ENCODE measurements around the gene EMILIN3. TPM values are rescaled to one million over a fixed set of nuclear protein-coding genes. Genes with fewer than 3 reads are reported as not detected.

EMILIN3 gene
- total and polyA plus RNA-seq, 5 donors from 2014 or later: not detected

- no peak overlapping the region for H3K27ac ChIP-seq (ENCODE audit: insufficient read depth, low read length, poor library complexity, severe bottlenecking)
- Mint-ChIP-seq H3K9me3 (no peaks in the 10 kb centered on the region), H3K4me3 (no peak overlapping the region), H3K36me3 (no peaks in the 10 kb centered on the region), H3K27me3 (no peaks in the 10 kb centered on the region), H3K27ac (no peak overlapping the region), H3K4me1 (no peaks in the 10 kb centered on the region)
- H3K27me3 ChIP-seq (ENCODE audit: control insufficient read depth, insufficient read depth, low read length): no peaks in the 10 kb centered on the region
- no peaks in the 10 kb centered on the region for H3K9me3 ChIP-seq (ENCODE audit: control insufficient read depth in 2 of 2, low read length in 2 of 2)
- ATAC-seq (ENCODE audit: low read depth in 2 of 2): no peak
- H3K4me1 ChIP-seq (ENCODE audit: control insufficient read depth, insufficient read depth, low read length, poor library complexity, severe bottlenecking): no peaks in the 10 kb centered on the region
- no peak overlapping the region for H3K4me3 ChIP-seq (ENCODE audit: low read depth, low read length)
- no peaks in the 10 kb centered on the region for H3K36me3 ChIP-seq (ENCODE audit: control insufficient read depth, insufficient read depth, low read length)
- no peak for DNase-seq
Measured at GRCh38 chr20:41347523-41348429, 18.8 kb downstream of the EMILIN3 start.

GRCh38 chr20:41345729-41346067, 20.9 kb downstream of the EMILIN3 start:
- no peak for ATAC-seq (ENCODE audit: low read depth in 2 of 2)
- H3K4me3 Mint-ChIP-seq: no peak overlapping the region
- H3K27me3 ChIP-seq (ENCODE audit: control insufficient read depth, insufficient read depth, low read length): no peaks in the 10 kb centered on the region
- no peaks in the 10 kb centered on the region for H3K9me3 Mint-ChIP-seq
- H3K27me3 Mint-ChIP-seq: no peaks in the 10 kb centered on the region
- DNase-seq: no peak
- H3K36me3 Mint-ChIP-seq: no peaks in the 10 kb centered on the region
- no peaks in the 10 kb centered on the region for H3K36me3 ChIP-seq (ENCODE audit: control insufficient read depth, insufficient read depth, low read length)
- H3K4me1 ChIP-seq (ENCODE audit: control insufficient read depth, insufficient read depth, low read length, poor library complexity, severe bottlenecking): peaks cover under 1% of the 10 kb centered on the region
- H3K27ac Mint-ChIP-seq: no peak overlapping the region
- H3K27ac ChIP-seq (ENCODE audit: insufficient read depth, low read length, poor library complexity, severe bottlenecking): no peak overlapping the region
- H3K9me3 ChIP-seq (ENCODE audit: control insufficient read depth in 2 of 2, low read length in 2 of 2): no peaks in the 10 kb centered on the region
- H3K4me3 ChIP-seq (ENCODE audit: low read depth, low read length): no peak overlapping the region
- H3K4me1 Mint-ChIP-seq: peaks cover 0 to under 1% (median 0%) of the 10 kb centered on the region in 4 donors

- ATAC-seq (ENCODE audit: low read depth in 2 of 2) (no peak), DNase-seq (no peak)
Measured at GRCh38 chr20:41344938-41345728, 21.5 kb downstream of the EMILIN3 start.

GRCh38 chr20:41344477-41344876, 22.1 kb downstream of the EMILIN3 start:
- Histone ChIP-seq H3K9me3 (ENCODE audit: control insufficient read depth in 2 of 2, low read length in 2 of 2) (no peaks in the 10 kb centered on the region), H3K27ac (ENCODE audit: insufficient read depth, low read length, poor library complexity, severe bottlenecking) (no peak overlapping the region), H3K27me3 (ENCODE audit: control insufficient read depth, insufficient read depth, low read length) (no peaks in the 10 kb centered on the region), H3K4me1 (ENCODE audit: control insufficient read depth, insufficient read depth, low read length, poor library complexity, severe bottlenecking) (peaks cover 11% of the 10 kb centered on the region), H3K36me3 (ENCODE audit: control insufficient read depth, insufficient read depth, low read length) (no peaks in the 10 kb centered on the region), H3K4me3 (ENCODE audit: low read depth, low read length) (no peak overlapping the region)
- peaks cover 4 to 13% (median 7%) of the 10 kb centered on the region in 4 donors for H3K4me1 Mint-ChIP-seq
- no peaks in the 10 kb centered on the region for H3K36me3 Mint-ChIP-seq
- ATAC-seq (ENCODE audit: low read depth in 2 of 2) (no peak), DNase-seq (no peak)
- H3K9me3 Mint-ChIP-seq: no peaks in the 10 kb centered on the region
- H3K4me3 Mint-ChIP-seq: no peak overlapping the region
- H3K27ac Mint-ChIP-seq: peak overlapping the region in 2 of 3 donors; percentile 48 to 57
- peaks cover 5% of the 10 kb centered on the region for H3K27me3 Mint-ChIP-seq

More at GRCh38 chr20:41344938-41345728, 21.5 kb downstream of the EMILIN3 start:
- Mint-ChIP-seq H3K27ac (no peak overlapping the region), H3K4me3 (no peak overlapping the region), H3K4me1 (peaks cover 1 to 6% (median 3%) of the 10 kb centered on the region in 4 donors), H3K36me3 (no peaks in the 10 kb centered on the region), H3K9me3 (no peaks in the 10 kb centered on the region), H3K27me3 (no peaks in the 10 kb centered on the region)
- Histone ChIP-seq H3K4me1 (ENCODE audit: control insufficient read depth, insufficient read depth, low read length, poor library complexity, severe bottlenecking) (peaks cover 6% of the 10 kb centered on the region), H3K27me3 (ENCODE audit: control insufficient read depth, insufficient read depth, low read length) (no peaks in the 10 kb centered on the region), H3K9me3 (ENCODE audit: control insufficient read depth in 2 of 2, low read length in 2 of 2) (no peaks in the 10 kb centered on the region), H3K27ac (ENCODE audit: insufficient read depth, low read length, poor library complexity, severe bottlenecking) (no peak overlapping the region), H3K36me3 (ENCODE audit: control insufficient read depth, insufficient read depth, low read length) (no peaks in the 10 kb centered on the region), H3K4me3 (ENCODE audit: low read depth, low read length) (no peak overlapping the region)

GRCh38 chr20:41342474-41343464, 23.8 kb downstream of the EMILIN3 start:
- peaks cover 4 to 13% (median 7%) of the 10 kb centered on the region in 4 donors for H3K4me1 Mint-ChIP-seq
- Histone ChIP-seq H3K27me3 (ENCODE audit: control insufficient read depth, insufficient read depth, low read length) (peaks cover 1% of the 10 kb centered on the region), H3K9me3 (ENCODE audit: control insufficient read depth in 2 of 2, low read length in 2 of 2) (no peaks in the 10 kb centered on the region), H3K27ac (ENCODE audit: insufficient read depth, low read length, poor library complexity, severe bottlenecking) (no peak overlapping the region), H3K36me3 (ENCODE audit: control insufficient read depth, insufficient read depth, low read length) (no peaks in the 10 kb centered on the region), H3K4me1 (ENCODE audit: control insufficient read depth, insufficient read depth, low read length, poor library complexity, severe bottlenecking) (peaks cover 11% of the 10 kb centered on the region), H3K4me3 (ENCODE audit: low read depth, low read length) (no peak overlapping the region)
- H3K36me3 Mint-ChIP-seq: no peaks in the 10 kb centered on the region
- H3K9me3 Mint-ChIP-seq: no peaks in the 10 kb centered on the region
- H3K27me3 Mint-ChIP-seq: peaks cover 8% of the 10 kb centered on the region
- ATAC-seq (ENCODE audit: low read depth in 2 of 2) (no peak), DNase-seq (no peak)
- H3K4me3 Mint-ChIP-seq: no peak overlapping the region
- H3K27ac Mint-ChIP-seq: peak overlapping the region in 2 of 3 donors; percentile 48 to 76

GRCh38 chr20:41340327-41341055, 26.1 kb downstream of the EMILIN3 start, which contains the start of gene LPIN3:
TSS of gene LPIN3 (plus strand) at chr20:41340821. CDS start at chr20:41345804, 4,983 bp downstream.
- peak within 1 kb of the TSS; percentile 47 for H3K4me3 ChIP-seq (ENCODE audit: low read depth, low read length)
- H3K36me3 Mint-ChIP-seq: no peaks in the 10 kb centered on the region

More at GRCh38 chr20:41340327-41341055, 26.1 kb downstream of the EMILIN3 start, which contains the start of gene LPIN3:
- Mint-ChIP-seq H3K9me3 (no peaks in the 10 kb centered on the region), H3K4me3 (peak within 1 kb of the TSS; percentile 48 to 89 (median 82)), H3K27me3 (peaks cover 8% of the 10 kb centered on the region), H3K4me1 (peaks cover 4 to 13% (median 7%) of the 10 kb centered on the region in 4 donors), H3K27ac (peak within 1 kb of the TSS in 2 of 3 donors; percentile 69 to 81)
- Histone ChIP-seq H3K9me3 (ENCODE audit: control insufficient read depth in 2 of 2, low read length in 2 of 2) (no peaks in the 10 kb centered on the region), H3K4me1 (ENCODE audit: control insufficient read depth, insufficient read depth, low read length, poor library complexity, severe bottlenecking) (peaks cover 11% of the 10 kb centered on the region), H3K27me3 (ENCODE audit: control insufficient read depth, insufficient read depth, low read length) (peaks cover 1% of the 10 kb centered on the region), H3K27ac (ENCODE audit: insufficient read depth, low read length, poor library complexity, severe bottlenecking) (no peak within 1 kb of the TSS), H3K36me3 (ENCODE audit: control insufficient read depth, insufficient read depth, low read length) (no peaks in the 10 kb centered on the region)
- ATAC-seq (ENCODE audit: low read depth in 2 of 2) (peak; percentile 39 to 40), DNase-seq (peak; percentile 23 to 53 (median 45))

Data from CD4-positive, CD25-positive, alpha-beta regulatory T cell (primary cell).